ENCODE results near the gene PTPN1.

Gene PTPN1

DNA sequence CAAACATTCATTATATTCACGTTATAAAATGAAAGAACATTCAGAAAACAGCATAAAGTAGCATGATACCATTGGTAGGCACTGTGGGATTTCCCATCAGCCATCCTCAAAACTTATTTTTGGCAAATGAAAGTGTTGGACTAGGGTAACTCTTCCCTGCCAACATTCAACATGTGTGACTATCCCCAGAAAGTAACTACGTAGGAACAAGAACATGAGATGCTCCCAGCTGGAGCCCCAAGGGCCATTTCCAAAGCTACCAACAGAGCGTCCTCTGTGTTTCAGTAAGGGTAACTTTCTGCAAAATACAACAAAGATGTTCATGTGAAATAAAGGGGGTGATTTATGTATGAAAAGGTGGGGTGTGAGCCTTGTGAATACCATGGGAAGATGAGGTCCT, 28.4 kb upstream of the PTPN1 start:
- no peak for DNase-seq (ENCODE audit: low read depth)
- H3K4me3 ChIP-seq (ENCODE audit: control insufficient read depth, low read depth, low read length), result no peak overlapping the region
- TF ChIP-seq, protein P1, sequence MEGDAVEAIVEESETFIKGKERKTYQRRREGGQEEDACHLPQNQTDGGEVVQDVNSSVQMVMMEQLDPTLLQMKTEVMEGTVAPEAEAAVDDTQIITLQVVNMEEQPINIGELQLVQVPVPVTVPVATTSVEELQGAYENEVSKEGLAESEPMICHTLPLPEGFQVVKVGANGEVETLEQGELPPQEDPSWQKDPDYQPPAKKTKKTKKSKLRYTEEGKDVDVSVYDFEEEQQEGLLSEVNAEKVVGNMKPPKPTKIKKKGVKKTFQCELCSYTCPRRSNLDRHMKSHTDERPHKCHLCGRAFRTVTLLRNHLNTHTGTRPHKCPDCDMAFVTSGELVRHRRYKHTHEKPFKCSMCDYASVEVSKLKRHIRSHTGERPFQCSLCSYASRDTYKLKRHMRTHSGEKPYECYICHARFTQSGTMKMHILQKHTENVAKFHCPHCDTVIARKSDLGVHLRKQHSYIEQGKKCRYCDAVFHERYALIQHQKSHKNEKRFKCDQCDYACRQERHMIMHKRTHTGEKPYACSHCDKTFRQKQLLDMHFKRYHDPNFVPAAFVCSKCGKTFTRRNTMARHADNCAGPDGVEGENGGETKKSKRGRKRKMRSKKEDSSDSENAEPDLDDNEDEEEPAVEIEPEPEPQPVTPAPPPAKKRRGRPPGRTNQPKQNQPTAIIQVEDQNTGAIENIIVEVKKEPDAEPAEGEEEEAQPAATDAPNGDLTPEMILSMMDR (conservative IDR thresholded peaks at IDR 0.05; ENCODE audit: control insufficient read depth, insufficient read depth, low read depth, low read length), result no peak

DNA sequence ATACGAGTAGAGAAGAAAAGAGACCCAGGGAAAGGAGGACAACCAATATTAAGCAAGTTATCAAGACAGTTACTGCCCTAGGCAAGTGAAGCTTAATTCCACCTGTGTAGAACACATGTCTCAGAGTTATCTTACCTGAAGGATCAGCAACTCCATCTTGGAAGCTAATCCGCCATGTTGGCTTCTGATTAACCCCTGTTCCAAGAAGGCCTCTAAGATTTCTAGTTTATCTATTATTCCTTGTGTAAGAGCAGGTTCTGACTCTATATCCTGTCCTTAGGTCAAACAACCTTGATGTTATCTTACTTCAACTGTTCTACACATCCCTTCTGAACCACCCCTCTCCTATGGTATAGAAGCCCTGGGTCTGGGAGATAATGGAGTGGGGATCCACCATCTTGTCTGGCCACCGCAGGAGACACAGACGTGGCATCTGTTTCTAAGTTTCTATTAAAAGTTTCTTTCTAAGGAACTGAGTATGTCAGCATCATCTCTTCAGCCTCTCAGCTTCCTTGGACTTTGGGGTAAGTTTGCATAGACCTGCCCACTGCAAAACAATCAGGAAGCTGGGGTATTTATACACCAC, 27.7 kb upstream of the PTPN1 start:
- H3K4me3 ChIP-seq (ENCODE audit: control insufficient read depth, low read depth, low read length), result no peak overlapping the region
- TF ChIP-seq, protein P1 (conservative IDR thresholded peaks at IDR 0.05; ENCODE audit: control insufficient read depth, insufficient read depth, low read depth, low read length), result no peak
- DNase-seq (ENCODE audit: low read depth), result no peak

DNA sequence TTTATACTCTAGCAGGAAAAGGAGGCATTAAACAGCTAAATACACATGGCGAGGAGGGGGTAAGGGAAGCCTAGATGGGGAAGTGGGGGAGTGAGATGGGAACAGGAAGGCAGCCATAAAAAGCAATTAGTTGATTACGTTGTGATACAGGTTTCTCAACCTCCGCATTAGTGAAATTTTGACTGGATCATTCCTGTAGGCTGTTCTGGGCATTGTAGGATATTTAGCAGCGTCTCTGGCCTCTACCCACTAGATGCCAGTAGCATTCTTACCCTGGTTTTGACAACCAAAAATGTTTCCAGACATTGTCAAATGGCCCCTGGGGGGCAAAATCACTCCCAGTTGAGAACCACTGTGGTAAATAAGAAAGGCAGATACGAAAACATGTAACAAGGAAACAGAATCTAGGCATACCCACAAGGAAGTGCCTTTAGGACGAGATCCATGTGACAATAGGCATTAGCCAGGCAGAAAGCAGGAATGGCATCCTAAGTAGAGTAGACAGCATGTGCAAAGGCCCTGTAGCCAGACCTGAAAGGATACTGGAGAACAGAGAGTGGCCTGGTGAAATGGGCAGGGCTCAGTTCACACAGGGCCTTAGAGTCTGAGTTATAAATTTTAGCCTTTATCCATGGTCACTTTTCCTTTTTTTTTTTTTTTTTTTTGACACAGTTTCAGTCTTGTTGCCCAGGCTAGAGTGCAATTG, 25.8 kb upstream of the PTPN1 start:
- H3K4me3 ChIP-seq (ENCODE audit: control insufficient read depth, low read depth, low read length), result no peak overlapping the region
- TF ChIP-seq, protein P1 (conservative IDR thresholded peaks at IDR 0.05; ENCODE audit: control insufficient read depth, insufficient read depth, low read depth, low read length), result peak; percentile 9
- no peak for DNase-seq (ENCODE audit: low read depth)

- DNase-seq (ENCODE audit: low read depth), result no peak
- no peak overlapping the region for H3K4me3 ChIP-seq (ENCODE audit: control insufficient read depth, low read depth, low read length)
- TF ChIP-seq, protein P1 (conservative IDR thresholded peaks at IDR 0.05; ENCODE audit: control insufficient read depth, insufficient read depth, low read depth, low read length), result no peak
These were observed 22.8 kb upstream of the PTPN1 start for GRCh38 chr20:50487397-50487796.

- DNase-seq (ENCODE audit: low read depth), result no peak
- no peak overlapping the region for H3K4me3 ChIP-seq (ENCODE audit: control insufficient read depth, low read depth, low read length)
- TF ChIP-seq, protein P1 (conservative IDR thresholded peaks at IDR 0.05; ENCODE audit: control insufficient read depth, insufficient read depth, low read depth, low read length), result no peak
These were observed 21.9 kb upstream of the PTPN1 start for GRCh38 chr20:50488236-50488806.

DNA sequence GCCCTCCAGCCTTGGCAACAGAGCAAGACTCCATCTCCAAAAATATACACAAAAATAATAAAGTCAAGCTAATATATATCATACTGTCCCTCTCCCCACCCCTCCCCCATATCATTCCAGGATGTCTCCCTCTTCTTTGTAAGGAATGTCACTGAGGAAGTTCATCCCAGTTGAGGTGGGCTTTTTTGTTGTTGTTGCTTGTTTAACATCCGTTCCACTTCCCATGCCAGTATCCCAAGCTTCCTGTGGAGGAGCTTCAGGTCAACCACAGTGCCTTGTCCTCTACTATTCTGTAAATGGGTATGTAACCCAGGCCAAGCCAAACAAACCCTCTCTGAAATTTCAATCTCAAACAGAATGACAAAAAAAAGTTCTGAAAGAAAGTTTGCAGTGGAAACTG, 19.0 kb upstream of the PTPN1 start:
- H3K4me3 ChIP-seq (ENCODE audit: control insufficient read depth, low read depth, low read length), result no peak overlapping the region
- TF ChIP-seq, protein P1 (conservative IDR thresholded peaks at IDR 0.05; ENCODE audit: control insufficient read depth, insufficient read depth, low read depth, low read length), result no peak
- no peak for DNase-seq (ENCODE audit: low read depth)

All from fibroblast of mammary gland (primary cell).